HEK293 (cell line): ENCODE results near the gene TRIM49B.
"Not testable (repeated sequence)": the region's sequence is repeated elsewhere in the genome, so short reads cannot be mapped to it uniquely, and the experiment has no call there.

Experiments used
- CTCF ChIA-PET: fragments of 350-600 bp; formaldehyde crosslinking; extraction: SDS; loops from one replicate; lab custom pipeline; 2021; ENCODE audit warnings: antibody characterized with exemption; lab: Yijun Ruan, JAX
- POLR2A ChIA-PET: fragments of 300-600 bp; formaldehyde crosslinking; extraction: SDS; loops from one replicate; lab custom pipeline; 2020; ENCODE audit warnings: antibody characterized with exemption, inconsistent platforms; lab: Yijun Ruan, JAX
- H3K27ac ChIP-seq: fragments of 200-500 bp; sonication (Bioruptor generic); 2 replicates; pipeline ENCODE4 v1.5.1; 2014; ENCODE audit warnings: low read depth, low read length, control low read depth, inconsistent platforms; ENCODE audit errors: extremely low read depth
- H3K36me3 ChIP-seq, 2 experiments: fragments of 200-500 bp in 1 of 2; sonication (Bioruptor generic) in 1 of 2; 1 replicate in 1 of 2; 2 replicates in 1 of 2; pipeline ENCODE4 v1.5.1; 2014 to 2017; ENCODE audit warnings: inconsistent platforms in 2 of 2, low read length in 2 of 2; ENCODE audit not compliant: control insufficient read depth in 2 of 2, insufficient read depth in 1 of 2
- H3K4me1 ChIP-seq: fragments of 200-500 bp; sonication (Bioruptor generic); 2 replicates; pipeline ENCODE4 v1.5.1; 2014; ENCODE audit warnings: mild to moderate bottlenecking, low read length, inconsistent platforms; ENCODE audit not compliant: control insufficient read depth, insufficient read depth
- H3K4me3 ChIP-seq: 2 replicates; pipeline ENCODE4 v1.5.1; 2011; ENCODE audit warnings: low read depth, mild to moderate bottlenecking, control low read depth, low read length, moderate library complexity
- H3K9me3 ChIP-seq: fragments of 200-500 bp; sonication (Bioruptor generic); 2 replicates; pipeline ENCODE4 v1.5.1; 2014; ENCODE audit warnings: low read depth, low read length, inconsistent platforms; ENCODE audit not compliant: control insufficient read depth, insufficient read depth
- TF ChIP-seq, protein P1 (sequence below): fragments of 450-650 bp; formaldehyde crosslinking; IDR thresholded peaks from 2 replicates; pipeline ENCODE4 v1.5.1; 2016; ENCODE audit warnings: missing biosample characterization, missing genetic modification characterization

The TRIM49B gene, protein sequence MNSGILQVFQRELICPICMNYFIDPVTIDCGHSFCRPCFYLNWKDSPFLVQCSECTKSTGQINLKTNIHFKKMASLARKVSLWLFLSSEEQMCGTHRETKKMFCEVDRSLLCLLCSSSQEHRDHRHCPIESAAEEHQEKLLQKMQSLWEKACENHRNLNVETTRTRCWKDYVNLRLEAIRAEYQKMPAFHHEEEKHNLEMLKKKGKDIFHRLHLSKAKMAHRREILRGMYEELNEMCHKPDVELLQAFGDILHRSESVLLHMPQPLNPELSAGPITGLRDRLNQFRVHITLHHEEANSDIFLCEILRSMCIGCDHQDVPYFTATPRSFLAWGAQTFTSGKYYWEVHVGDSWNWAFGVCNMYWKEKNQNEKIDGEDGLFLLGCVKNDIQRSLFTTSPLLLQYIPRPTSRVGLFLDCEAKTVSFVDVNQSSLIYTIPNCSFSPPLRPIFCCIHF

DNA sequence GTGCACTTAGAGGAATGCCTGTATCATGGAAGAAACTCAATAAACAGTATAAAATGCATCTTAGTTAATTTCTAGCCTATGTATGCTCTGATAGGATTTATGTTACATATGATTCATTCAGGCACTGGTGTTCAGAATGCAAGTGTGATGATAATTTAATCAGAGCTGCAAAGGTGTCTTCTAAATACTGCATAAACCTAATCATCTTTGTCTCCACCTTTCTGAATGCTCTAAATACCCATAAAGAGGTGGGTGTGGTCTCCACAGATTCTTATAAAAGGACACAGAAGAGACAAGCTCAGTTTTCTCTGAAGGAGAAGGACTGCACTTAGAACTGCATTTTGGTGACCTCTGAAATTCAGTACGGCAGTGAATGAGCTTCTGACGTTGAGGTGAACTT is at the start of gene TRIM49B:
TSS of gene TRIM49B (plus strand) at position 301 of the 400 bp plus-strand sequence. CDS start 2,777 bp downstream, outside the sequence.
- H3K27ac ChIP-seq, POLR2A ChIA-PET, H3K9me3 ChIP-seq, H3K4me1 ChIP-seq, CTCF ChIA-PET, H3K36me3 ChIP-seq, H3K4me3 ChIP-seq: not testable (repeated sequence)

DNA sequence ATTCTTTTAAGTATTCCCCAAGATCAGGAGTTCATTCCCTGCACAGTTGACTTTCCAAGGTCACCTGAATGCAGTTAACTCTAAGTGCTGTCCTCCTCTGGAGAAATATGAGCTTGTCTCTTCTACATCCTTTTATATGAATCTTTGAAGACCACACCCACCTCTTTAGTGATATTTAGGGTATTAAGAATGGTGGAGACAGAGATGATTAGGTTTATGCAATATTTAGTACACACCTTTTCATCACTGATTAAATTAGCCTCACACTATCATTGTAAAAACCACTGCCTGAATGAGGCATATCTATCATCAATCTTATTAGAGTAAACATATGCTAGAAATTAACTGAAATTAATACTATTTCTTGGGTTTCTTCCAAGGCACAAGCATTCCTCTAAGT is 44.8 kb upstream of the TRIM49B start, which contains the start of gene TRIM51G:
TSS of gene TRIM51G (minus strand) at position 101 of the 400 bp plus-strand sequence. CDS start 2,190 bp downstream, outside the sequence.
- H3K27ac ChIP-seq, H3K4me3 ChIP-seq, CTCF ChIA-PET, H3K36me3 ChIP-seq, H3K9me3 ChIP-seq, H3K4me1 ChIP-seq, POLR2A ChIA-PET: not testable (repeated sequence)

DNA sequence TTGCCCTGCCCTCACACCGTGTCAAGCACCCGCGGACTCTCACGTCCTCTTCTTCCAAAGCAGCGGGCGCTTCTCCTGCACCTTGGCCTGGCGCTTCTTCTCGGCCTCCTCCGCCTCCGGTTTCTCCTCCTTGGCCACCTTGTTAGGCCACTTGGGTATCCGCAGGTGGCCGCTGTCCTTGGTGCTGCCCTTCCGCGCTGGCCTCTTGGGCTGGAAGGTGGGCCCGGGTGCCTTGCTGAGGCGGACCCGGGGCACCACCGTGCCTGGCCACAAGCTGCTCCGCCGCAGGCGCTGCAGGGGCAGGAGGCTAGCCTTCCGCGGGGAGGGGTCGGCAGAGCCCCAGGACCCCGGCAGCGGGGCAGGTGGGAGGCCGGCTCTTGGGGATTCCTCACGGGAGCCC is 19.6 kb downstream of the TRIM49B start:
- TF ChIP-seq, protein P1, sequence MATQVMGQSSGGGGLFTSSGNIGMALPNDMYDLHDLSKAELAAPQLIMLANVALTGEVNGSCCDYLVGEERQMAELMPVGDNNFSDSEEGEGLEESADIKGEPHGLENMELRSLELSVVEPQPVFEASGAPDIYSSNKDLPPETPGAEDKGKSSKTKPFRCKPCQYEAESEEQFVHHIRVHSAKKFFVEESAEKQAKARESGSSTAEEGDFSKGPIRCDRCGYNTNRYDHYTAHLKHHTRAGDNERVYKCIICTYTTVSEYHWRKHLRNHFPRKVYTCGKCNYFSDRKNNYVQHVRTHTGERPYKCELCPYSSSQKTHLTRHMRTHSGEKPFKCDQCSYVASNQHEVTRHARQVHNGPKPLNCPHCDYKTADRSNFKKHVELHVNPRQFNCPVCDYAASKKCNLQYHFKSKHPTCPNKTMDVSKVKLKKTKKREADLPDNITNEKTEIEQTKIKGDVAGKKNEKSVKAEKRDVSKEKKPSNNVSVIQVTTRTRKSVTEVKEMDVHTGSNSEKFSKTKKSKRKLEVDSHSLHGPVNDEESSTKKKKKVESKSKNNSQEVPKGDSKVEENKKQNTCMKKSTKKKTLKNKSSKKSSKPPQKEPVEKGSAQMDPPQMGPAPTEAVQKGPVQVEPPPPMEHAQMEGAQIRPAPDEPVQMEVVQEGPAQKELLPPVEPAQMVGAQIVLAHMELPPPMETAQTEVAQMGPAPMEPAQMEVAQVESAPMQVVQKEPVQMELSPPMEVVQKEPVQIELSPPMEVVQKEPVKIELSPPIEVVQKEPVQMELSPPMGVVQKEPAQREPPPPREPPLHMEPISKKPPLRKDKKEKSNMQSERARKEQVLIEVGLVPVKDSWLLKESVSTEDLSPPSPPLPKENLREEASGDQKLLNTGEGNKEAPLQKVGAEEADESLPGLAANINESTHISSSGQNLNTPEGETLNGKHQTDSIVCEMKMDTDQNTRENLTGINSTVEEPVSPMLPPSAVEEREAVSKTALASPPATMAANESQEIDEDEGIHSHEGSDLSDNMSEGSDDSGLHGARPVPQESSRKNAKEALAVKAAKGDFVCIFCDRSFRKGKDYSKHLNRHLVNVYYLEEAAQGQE (tag by site-specific recombination) = peak; percentile 64
- POLR2A ChIA-PET, H3K36me3 ChIP-seq, H3K4me1 ChIP-seq, H3K9me3 ChIP-seq, H3K4me3 ChIP-seq, H3K27ac ChIP-seq, CTCF ChIA-PET: not testable (repeated sequence)

DNA sequence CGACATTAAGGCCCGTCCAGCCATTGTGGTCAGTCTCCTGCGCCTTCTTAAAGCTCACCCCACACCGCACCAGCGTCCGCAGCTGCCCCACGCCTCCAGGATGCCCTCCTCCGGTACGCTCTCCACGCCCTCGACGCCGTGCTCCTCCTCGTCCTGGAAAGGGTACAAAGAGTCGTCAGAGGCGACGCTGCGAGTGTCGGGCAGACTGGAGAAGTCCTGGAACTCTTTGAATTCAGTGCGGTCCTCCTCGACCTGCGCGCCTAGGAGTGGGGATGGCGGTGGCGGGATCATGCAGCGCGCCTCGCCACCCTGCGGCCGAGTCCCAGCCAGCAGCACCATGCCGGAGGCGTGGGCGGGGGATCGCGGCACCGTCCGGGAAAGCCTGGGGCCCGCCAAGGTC is 21.2 kb downstream of the TRIM49B start:
- H3K36me3 ChIP-seq, POLR2A ChIA-PET, H3K4me3 ChIP-seq, H3K9me3 ChIP-seq, H3K27ac ChIP-seq, H3K4me1 ChIP-seq, CTCF ChIA-PET: not testable (repeated sequence)

DNA sequence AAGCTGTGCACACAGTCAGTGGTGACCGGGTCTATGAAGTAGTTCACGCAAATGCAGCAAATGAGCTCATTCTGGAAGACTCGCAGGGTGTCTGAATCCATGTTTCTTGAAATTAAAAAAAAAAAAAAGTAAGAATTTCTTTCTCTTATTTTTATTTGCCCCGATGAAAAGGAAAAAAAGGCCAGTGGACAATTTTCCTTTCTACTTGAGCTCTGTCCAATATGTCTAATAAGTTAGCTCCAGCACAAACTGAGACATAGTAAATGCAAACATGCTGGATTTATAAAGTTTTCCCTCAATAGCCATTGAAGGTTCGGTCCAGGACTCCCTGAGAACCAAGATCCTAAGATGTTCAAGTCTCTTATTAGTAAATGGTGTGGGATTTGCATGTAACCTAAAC is 30.4 kb downstream of the TRIM49B start, which contains the start of gene TRIM64C:
TSS of gene TRIM64C (minus strand) at position 101 of the 400 bp plus-strand sequence. CDS start at position 101, 0 bp downstream.
- H3K4me1 ChIP-seq, H3K9me3 ChIP-seq, POLR2A ChIA-PET, H3K4me3 ChIP-seq, H3K36me3 ChIP-seq, CTCF ChIA-PET, H3K27ac ChIP-seq: not testable (repeated sequence)

DNA sequence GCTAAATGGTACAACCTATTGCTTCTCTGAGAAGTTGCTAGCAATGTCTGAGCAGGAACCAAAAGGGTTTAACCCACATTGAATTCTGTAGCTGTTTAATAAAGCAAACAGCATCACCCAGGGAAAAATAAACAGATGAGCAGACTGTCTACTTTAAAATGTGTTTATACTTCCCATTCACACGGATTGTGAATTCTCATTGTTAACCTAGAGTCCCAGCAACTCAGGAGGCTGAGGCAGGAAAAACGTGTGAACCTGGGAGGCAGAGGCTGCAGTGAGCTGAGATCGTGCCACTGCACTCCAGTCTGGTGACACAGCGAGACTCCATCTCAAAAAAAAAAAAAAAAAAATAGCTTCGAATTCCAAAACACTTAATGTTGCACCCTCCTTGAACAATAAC is 41.3 kb downstream of the TRIM49B start:
- H3K36me3 ChIP-seq, H3K27ac ChIP-seq, H3K9me3 ChIP-seq, CTCF ChIA-PET, H3K4me1 ChIP-seq, H3K4me3 ChIP-seq, POLR2A ChIA-PET: not testable (repeated sequence)
